ENCODE measurements around the gene NEK11.

NEK11 gene

DNA sequence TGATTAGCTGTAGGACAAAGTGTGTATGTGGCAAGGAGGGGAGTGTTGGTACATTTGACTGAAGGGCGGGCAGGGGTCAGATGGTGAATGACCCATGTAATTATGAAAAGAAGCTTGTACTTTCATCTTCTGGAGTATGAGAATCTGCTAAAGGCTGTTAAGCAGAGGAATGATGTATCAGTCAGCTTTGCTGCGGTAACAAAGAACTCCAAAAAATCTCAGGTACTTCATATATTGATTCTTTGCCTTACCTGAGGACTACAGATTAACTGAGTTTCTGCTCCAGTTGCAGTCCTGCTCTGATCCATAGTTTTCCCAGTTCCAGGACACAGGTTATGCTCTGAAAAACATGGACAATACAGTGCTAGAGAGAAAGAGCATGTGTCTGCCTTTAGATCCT, 115.1 kb downstream of the NEK11 start:
- no peak for DNase-seq (ENCODE audit: low spot score)

DNA sequence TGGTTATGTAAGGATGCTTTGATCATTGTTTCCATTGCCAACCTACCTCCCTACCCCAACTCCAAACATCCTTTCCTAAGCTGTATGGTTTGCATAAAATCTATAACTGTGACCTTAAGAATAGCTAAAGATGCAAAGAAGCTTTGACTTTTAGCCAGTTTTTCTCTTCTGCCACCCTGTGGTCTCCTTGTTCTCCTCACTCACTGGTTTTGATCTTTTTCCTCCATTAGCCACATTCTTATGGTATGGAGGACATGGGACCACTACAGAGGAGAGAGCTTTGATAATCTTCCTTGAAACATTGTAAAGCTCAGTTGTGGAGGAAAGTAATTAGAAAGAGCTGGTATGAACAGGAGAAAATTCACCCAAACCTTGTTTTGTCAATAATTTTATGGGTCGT, 115.9 kb downstream of the NEK11 start:
- DNase-seq (ENCODE audit: low spot score): peak; percentile 8

- peak; percentile 1 for DNase-seq (ENCODE audit: low spot score)
Measured at GRCh38 chr3:131143802-131144201, 117.1 kb downstream of the NEK11 start.

GRCh38 chr3:131147534-131147933, 120.9 kb downstream of the NEK11 start:
- DNase-seq (ENCODE audit: low spot score): no peak

- no peak for DNase-seq (ENCODE audit: low spot score)
Measured at GRCh38 chr3:131158434-131158833, 131.8 kb downstream of the NEK11 start.

GRCh38 chr3:131162516-131162915, 135.8 kb downstream of the NEK11 start:
- DNase-seq (ENCODE audit: low spot score): no peak

- DNase-seq (ENCODE audit: low spot score): no peak
Measured at GRCh38 chr3:131167867-131168266, 141.2 kb downstream of the NEK11 start.

DNA sequence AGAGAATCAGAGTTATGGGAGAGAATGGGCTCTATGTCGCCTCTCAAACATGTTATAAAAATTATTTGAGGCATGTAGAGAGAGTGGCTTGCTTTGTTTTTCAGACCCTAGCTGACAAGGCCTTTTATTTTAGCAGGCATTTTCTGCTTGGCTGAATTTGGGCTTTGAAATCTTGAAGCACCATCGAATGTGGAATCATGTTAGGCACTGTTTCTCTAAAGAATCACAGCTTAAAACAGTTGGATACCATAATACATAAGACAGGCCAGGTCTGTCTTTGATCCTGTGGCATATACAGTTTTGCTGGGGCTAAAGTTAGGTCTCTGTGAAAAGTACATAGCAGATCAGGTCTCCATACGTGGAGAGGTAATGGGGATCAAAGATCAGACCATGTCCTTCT, 142.7 kb downstream of the NEK11 start:
- DNase-seq (ENCODE audit: low spot score): no peak

GRCh38 chr3:131172502-131173200, 146.0 kb downstream of the NEK11 start:
- no peak for DNase-seq (ENCODE audit: low spot score)

DNA sequence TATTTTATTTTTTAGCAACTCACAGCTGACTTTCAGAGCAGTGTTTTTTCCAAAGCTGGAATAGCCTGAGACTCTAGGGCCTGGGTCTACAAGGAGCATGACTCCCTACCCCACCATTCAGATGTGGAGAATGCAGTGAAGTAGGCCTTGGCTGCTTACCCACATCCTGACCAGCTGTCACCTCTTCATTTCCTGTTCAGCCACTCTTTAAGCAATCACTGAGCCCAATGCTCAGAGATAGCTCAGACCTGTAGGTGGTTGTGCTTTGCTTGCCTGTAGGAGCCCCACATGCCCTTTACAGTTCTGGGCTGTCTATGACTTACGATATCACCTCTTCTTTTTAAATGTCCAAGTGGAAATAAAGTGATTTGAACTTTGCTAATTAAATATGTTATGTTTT, 148.1 kb downstream of the NEK11 start:
- no peak for DNase-seq (ENCODE audit: low spot score)

DNA sequence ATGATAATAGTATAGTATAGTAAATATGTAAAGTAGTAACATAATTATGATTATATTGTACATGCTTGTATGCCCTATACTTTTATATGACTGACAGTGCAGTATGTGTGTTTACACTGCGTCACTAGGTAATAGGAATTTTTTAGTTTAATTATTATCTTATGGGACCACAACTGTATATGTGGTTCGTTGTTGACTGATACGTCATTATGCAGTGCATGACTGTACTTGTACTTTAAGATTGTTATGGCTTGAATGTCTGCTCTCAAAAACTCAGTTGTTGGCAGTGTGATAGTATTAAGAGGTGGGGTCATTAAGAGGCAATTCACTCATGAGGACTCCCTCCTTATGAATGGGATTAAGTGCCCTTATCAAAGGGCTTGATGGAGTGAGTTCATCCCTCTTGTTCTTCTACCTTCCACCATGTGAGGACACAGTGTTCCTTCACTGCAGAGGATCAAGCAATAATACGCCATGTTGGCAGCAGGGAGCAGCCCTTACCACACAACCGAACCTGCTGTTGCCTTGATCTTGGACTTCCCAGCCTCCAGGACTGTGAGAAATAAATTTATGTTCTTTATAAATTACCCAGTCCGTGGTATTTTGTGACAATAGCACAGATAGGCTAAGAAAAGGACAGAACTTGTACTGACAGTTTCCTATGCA, 152.2 kb downstream of the NEK11 start:
- DNase-seq (ENCODE audit: low spot score): no peak

DNA sequence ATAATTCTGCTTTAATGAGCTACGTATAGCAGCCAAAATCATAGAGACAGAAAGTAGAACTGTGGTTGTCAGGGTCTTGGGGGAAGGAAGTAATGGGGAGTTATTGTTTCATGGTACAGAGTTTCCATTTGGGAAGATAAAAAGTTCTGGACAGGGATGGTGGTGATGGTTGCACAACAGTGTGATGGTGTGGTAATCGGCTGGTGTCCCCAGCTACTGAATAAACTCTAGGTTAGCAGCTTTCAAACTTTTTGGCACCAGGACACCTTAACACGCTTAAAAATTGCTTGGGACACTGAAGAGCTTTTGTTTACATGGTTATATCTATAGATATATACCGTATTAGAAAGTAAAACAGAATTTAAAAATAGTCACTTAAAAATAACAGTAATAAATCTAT, 166.0 kb downstream of the NEK11 start:
- DNase-seq (ENCODE audit: low spot score): no peak

- no peak for DNase-seq (ENCODE audit: low spot score)
Measured at GRCh38 chr3:131193641-131194238, 167.1 kb downstream of the NEK11 start.

DNA sequence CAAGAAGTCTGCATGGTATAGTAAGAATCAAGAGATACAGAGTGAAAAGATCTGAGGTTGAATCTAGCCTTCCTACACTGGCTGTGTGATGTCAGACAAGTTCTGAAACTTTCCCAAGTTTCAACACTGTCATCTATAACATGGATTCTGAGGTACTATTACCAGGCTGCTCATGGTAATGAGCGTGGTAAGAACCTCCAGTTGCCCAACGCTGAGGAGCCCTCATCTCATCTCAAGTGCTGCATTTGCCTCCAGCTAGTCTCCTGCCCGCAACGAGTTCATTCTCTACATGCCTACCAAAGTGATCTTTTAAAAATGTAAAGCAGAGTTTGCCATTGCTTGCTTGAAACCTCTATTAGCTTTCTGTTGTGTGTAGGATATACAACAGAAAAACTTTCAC, 168.1 kb downstream of the NEK11 start:
- DNase-seq (ENCODE audit: low spot score): no peak

GRCh38 chr3:131200636-131201199, 174.0 kb downstream of the NEK11 start:
- no peak for DNase-seq (ENCODE audit: low spot score)

DNA sequence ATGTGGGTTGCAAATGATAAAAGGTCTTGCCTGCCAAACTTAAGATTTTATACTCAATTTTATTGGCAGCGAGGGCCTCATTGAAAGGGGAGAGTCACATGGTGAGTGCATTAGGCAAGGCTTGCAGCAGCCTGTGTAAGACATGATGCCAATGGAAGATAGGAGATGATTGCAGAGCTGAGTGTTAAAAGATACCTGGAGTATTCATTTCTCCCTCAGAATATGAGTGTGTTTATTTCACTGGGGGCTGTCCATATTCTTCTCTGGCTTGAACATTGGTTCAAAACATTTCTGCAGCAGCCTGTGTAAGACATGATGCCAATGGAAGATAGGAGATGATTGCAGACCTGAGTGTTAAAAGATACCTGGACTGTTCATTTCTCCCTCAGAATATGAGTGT, 189.7 kb downstream of the NEK11 start:
- no peak for DNase-seq (ENCODE audit: low spot score)

DNA sequence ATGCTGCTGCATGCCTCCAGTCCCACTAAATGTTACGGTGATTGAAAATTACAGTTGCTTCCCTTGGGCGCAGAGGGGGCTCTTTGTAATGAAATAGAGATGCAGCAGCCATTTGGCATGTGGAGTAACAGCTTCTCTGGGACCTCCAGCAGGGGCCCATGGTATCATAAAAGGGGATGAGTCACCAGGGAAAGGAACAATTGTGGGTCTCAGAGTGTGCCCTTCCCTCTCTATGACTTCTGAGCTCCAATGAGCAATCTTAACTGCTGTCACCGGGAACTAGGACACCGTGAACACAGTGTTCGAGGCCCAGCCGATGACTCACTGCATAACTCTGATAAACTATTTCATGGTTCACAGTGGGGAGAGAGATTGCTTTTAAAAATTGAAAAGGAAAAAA, 190.1 kb downstream of the NEK11 start:
- no peak for DNase-seq (ENCODE audit: low spot score)

- no peak for DNase-seq (ENCODE audit: low spot score)
Measured at GRCh38 chr3:131217296-131217741, 190.6 kb downstream of the NEK11 start.

DNA sequence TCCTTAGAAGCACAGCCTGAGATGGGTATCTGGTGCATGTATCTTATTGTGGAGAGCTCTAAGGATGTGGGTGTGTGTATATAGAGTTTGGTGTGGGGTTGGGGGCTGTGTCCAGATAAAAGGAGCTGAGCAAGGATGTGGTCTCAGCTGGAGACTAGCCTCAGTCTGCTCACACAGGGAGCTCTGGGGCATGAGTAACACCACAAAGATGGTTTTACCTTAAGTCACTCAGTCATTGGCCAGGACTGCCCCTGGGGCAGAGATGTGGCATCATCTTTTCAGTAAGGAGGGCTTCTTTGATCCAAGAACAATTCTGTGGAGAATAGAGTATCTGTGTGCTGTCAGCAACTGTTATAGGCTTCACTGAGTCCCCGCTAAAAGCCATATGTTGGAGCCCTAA, 191.5 kb downstream of the NEK11 start:
- DNase-seq (ENCODE audit: low spot score): no peak

DNA sequence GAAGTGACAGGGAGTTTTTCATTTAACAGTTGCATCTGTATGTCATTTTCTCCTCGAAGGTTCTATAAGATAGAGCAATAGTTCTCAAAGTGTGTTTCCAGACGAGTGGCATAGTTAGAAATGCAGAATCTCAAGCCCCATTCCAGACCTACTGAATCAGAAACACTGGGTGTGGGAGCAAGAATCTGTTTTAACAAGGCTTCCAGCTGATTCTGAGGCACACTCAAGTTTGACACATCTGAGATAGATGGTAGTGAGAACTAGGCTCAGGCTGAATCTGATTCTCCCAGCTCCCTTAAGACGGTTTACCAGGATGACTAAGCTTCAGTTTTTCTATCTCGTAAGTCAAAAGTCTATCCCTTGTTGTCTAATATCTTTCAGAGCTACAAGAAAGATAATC, 195.1 kb downstream of the NEK11 start:
- no peak for DNase-seq (ENCODE audit: low spot score)

- no peak for DNase-seq (ENCODE audit: low spot score)
Measured at GRCh38 chr3:131222599-131222998, 195.9 kb downstream of the NEK11 start.

DNA sequence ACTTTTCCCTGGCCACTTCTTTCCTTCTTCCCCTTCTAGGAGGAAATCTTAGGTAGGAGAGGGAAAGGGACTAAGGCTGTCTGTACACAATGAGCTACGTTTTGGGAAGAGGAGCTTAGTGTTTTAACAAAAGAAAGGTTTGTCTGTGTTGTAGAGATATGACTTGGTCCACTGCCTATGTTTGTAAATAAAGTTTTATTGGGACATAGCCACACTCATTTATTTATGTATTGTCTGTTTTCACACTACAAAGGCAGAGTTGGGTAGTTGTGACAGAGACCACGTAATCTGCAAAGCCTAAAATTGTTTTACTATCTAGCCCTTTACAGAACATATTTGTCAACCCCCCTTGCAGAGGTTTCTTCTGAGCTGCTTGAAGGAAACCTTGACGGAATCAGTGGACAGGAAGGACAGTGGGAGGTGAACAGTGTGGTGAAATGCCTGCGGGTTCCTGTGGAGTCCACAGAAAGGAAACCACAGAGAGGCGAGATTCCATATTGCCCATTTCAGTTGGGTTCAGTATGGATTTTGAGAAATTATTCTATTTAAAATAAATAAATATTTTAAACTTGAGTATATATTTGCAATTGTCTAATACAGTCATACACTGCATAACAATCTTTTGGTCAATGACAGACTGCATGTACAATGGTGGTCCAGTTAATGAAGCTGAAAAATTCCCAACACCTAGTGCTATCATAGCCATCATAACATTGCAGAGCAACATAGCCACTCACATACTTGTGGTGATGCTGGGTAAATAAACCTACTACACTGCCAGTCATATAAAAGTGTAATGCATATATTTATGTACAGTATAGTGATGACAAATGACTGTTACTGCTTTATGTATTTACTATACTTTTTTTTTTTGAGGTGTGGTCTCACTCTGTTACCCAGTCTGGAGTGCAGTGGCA, 197.0 kb downstream of the NEK11 start:
- DNase-seq (ENCODE audit: low spot score): no peak
